H7 (cell line): Measurements from ENCODE around the gene IQCF2. TPM values are rescaled to one million over a fixed set of nuclear protein-coding genes. Genes with fewer than 3 reads are reported as not detected.
"Not testable (repeated sequence)": the region's sequence is repeated elsewhere in the genome, so short reads cannot be mapped to it uniquely, and the experiment has no call there.

ENCODE experiments used
- DNase-seq: peaks from one replicate; pipeline ENCODE4 v3.0.0; 2012
- H3K27me3 ChIP-seq: 2 replicates; pipeline ENCODE4 v1.6.0; 2011; ENCODE audit warnings: mild to moderate bottlenecking, low read length; ENCODE audit not compliant: control insufficient read depth, insufficient read depth
- H3K36me3 ChIP-seq: replicated peaks from 2 replicates; pipeline ENCODE4 v1.5.1; 2011; ENCODE audit warnings: low read length; ENCODE audit not compliant: control insufficient read depth, insufficient read depth
- H3K4me3 ChIP-seq: 2 replicates; pipeline ENCODE4 v1.5.1; 2011; ENCODE audit warnings: low read depth, mild to moderate bottlenecking, control low read depth, low read length, moderate library complexity; ENCODE audit not compliant: insufficient read depth
- total RNA-seq: library from RNA; depleted of rRNA; stranded (reverse); fragments of >200 nt; shearing (Covaris generic); gene quantifications from 2 replicates; pipeline ENCODE4 v1.2.3, GENCODE V29; 2014; rRNA removed

The IQCF2 gene
- total RNA-seq, 1 experiment from 2014 or later = not detected

DNA sequence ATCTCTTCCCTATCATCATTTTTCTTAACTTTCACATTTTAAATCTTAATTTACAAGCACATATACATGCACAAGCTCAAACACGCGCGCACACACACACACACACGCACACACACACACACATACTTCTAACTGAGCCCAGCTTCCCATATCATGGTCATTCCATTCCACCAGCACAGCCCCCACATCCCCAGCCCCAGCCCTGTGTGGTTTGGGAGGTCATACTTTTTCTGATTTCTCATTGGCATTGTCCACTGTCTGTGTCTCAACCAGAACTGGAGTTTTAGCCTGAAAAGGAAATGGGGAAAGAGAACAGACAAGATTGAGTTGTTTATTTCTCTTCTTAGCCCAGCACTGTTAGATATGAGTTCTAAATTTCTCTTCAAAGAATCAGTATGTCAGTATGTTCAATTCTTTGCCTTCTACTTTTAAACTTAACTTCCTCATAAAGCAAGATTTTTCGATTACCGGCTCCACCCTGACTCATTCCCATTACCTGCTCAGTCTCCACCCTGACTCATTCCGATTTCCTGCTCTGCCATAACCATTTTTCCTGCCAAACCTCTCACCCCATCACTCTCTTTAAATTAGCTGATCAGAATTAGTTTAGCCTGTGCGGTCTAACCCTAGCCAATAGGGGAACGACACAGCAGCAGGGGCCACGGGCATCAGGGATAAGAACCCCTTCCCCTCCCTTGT, 35.3 kb downstream of the IQCF2 start:
- Histone ChIP-seq H3K36me3 (no peaks in the 10 kb centered on the region), H3K27me3 (no peaks in the 10 kb centered on the region)
- no peak for DNase-seq

DNA sequence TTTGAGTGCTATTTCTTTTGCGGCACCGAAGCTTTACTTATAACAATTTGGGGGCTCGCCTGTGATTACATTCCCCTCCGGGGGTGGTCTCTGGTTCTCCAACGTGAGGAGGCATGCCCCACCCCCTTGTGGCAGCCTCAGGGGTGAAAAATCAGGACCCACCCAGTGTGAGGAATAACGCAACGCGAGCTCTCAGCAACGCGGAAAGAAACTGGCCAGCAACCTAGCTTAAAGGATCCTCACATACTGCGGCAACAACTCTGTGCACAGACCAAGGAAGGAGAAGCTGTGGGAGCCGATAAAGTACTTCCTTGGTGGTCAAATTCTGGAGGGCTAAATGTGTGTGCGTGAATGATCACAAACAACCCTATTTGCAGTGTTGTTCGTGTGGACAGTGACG, 36.0 kb downstream of the IQCF2 start:
- DNase-seq = no peak
- H3K4me3 ChIP-seq = no peak overlapping the region
- H3K27me3 ChIP-seq = no peaks in the 10 kb centered on the region
- H3K36me3 ChIP-seq = no peaks in the 10 kb centered on the region

More for the DNA sequence above, 35.3 kb downstream of the IQCF2 start:
- no peak overlapping the region for H3K4me3 ChIP-seq

DNA sequence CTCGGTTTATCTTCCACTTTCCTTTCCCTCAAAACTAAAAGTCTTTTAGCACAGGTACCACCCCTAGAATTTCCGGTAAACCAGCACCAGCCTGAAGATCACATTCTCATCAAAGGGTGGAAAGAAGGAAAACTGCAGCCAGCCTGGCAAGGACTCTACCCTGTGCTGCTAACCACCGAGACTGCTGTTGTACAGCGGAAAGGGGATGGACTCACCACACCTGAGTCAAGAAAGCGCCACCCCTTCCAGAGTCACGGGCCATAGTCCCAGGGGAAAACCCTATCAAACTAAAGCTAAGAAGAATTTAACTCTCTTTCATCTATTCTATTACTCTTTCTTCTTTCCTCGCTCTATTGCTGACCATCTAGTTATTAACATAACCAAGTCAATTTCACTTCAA, 38.6 kb downstream of the IQCF2 start:
- H3K36me3 ChIP-seq, DNase-seq, H3K27me3 ChIP-seq, H3K4me3 ChIP-seq: not testable (repeated sequence)

DNA sequence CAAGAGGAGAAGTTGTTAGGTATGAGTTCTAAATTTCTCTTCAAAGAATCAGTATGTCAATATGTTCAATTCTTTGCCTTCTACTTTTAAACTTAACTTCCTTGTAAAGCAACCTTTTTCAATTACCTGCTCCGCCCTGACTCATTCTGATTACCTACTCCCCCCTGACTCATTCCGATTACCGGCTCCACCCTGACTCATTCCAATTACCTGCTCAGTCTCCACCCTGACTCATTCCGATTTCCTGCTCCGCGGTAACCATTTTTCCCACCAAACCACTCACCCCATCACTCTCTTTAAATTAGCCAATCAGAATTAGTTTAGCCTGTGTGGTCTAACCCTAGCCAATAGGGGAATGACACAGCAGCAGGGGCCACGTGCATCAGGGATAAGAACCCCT, 40.9 kb downstream of the IQCF2 start:
- not testable (repeated sequence) for H3K4me3 ChIP-seq, H3K36me3 ChIP-seq, DNase-seq, H3K27me3 ChIP-seq

DNA sequence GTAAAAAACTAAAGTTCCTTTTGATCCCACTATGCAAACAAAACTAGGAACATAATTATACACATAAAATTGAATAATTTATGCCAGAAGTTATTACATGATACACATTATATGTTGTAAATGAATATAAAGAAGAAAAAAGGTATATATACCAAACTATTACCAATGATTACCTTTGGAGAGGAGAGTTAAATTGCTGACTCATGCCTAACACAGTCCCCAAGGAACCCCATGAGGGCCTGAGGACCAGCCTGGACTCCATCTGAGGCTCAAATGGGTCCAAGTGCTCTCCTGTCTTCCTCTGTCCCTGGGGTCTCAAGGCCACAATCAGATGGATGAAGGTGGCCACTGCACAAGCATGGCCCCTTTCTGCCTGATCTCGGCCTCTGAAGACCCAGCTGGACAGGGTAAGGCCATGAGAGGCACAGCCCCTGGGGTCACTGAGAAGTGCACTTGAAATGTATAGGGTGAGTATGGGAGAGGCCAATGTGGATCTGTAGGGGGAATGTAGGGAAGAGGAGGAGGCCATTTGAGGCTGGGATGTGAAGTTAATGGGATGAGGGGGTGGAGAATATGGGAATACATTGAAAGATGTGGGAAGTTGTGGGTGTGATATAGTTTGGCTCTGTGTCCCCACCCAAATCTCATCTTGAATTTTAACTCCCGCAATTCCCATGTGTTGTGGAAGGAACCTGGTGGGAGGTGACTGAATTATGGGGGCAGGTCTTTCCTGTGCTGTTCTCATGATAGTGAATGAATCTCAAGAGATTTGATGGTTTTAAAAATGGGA, 42.8 kb downstream of the IQCF2 start:
- DNase-seq = no peak
- Histone ChIP-seq H3K27me3 (no peaks in the 10 kb centered on the region), H3K36me3 (no peaks in the 10 kb centered on the region), H3K4me3 (no peak overlapping the region)

DNA sequence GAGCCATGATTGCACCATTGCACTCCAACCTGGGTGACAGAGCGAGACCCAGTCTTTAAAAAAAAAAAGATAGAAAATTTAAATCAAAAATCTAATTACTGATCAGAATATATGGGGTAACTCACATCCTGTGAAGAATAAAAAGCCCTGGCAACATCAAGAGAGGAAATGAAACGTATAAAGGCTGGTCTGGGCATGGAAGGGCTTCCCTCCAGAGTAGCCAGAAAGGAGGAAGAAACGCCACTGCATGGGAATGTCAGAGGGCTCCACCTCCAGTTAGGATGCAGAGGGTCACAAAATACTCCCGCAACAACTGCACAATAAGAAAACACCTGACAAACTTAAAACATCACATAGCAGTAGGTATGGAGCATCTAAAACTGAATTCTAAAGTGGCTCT, 46.6 kb downstream of the IQCF2 start:
- DNase-seq = no peak
- no peaks in the 10 kb centered on the region for H3K36me3 ChIP-seq
- H3K27me3 ChIP-seq = no peaks in the 10 kb centered on the region
- H3K4me3 ChIP-seq = no peak overlapping the region

Other genes starting within 250 kb of the IQCF2 start
- gene TEX264, start 190.4 kb upstream of the IQCF2 start, total RNA-seq = 17.6 and 18.9 TPM in 2 replicates
- gene GRM2, start 154.5 kb upstream of the IQCF2 start, total RNA-seq = 2.4 and 3.8 TPM in 2 replicates
- not detected in 2 replicates for gene IQCF6, start 82.4 kb upstream of the IQCF2 start, total RNA-seq
- not detected in 2 replicates for gene IQCF5, start 14.0 kb downstream of the IQCF2 start, total RNA-seq
- gene IQCF1, start 41.7 kb downstream of the IQCF2 start, total RNA-seq = not detected in 2 replicates
- 62.0 and 80.6 TPM in 2 replicates for gene RRP9, start 80.3 kb downstream of the IQCF2 start, total RNA-seq
- 3.2 and 5.5 TPM in 2 replicates for gene PARP3, start 80.7 kb downstream of the IQCF2 start, total RNA-seq
- 0.14 TPM in 1 of 2 replicates, not detected in the other for gene GPR62, start 93.8 kb downstream of the IQCF2 start, total RNA-seq
- 29.4 and 48.1 TPM in 2 replicates for gene PCBP4, start 105.8 kb downstream of the IQCF2 start, total RNA-seq
- gene ABHD14B, start 112.4 kb downstream of the IQCF2 start, total RNA-seq = 20.8 and 24.3 TPM in 2 replicates
- gene ABHD14A, start 113.4 kb downstream of the IQCF2 start, total RNA-seq = 7.5 and 7.7 TPM in 2 replicates
- gene ACY1, start 121.9 kb downstream of the IQCF2 start, total RNA-seq = 97.7 and 101 TPM in 2 replicates
- 1,001 and 1,107 TPM in 2 replicates for gene RPL29, start 134.3 kb downstream of the IQCF2 start, total RNA-seq
- 19.5 and 21.7 TPM in 2 replicates for gene DUSP7, start 195.0 kb downstream of the IQCF2 start, total RNA-seq